Measurements from ENCODE around the gene MAP7D1.

MAP7D1 gene
- total RNA-seq = 148 to 333 (median 258) reads per million in 4 experiments

DNA sequence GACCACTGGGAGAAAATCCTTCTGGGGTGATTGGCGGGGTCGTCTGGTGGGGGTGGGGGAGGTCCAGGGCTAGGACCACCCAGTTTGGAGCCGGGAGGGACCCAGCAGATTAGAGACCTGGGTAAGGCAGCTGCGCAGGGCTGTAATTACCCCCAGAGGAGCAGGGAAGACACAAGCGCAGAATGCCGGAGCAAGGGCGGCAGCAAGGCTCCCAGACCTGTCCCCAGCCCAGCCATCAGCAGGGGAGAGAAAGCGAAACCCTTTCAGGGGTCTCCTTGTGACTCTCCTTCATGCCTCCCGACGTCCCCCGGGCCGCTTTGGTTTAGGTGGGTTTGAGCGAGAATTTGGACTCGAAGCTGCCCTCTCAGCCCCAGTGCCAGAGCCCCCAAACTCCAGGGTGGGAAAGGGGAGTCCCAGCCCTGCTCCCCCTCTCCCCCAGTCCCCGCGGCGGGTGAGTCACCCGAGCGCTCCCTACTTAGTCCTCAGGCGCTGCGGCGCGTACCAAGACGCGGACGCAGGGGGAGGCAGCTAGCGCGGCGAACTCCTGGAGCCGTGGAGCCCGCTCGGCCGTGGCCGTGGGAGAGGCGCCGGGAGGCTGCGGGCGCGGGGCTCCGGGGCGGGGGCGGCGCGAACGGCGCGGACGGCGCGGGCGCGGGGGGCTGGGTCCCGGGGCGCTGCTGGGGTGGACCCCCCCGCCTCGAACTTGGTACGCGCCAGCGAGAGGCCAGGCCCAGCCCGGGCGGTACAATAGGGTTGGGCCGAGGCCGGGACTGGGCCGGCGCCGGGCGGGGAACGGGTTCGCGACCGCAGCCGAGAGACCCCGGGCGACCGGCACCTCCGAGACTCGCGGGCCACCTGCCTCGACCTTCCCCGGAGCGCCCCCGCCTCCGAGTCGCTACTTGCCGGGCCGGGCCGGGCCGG, at the start of gene MAP7D1:
TSS of gene MAP7D1 (plus strand) at position 753 of the 921 bp plus-strand sequence. CDS start 258 bp downstream, outside the sequence.
- DNase-seq = peak; percentile 78

DNA sequence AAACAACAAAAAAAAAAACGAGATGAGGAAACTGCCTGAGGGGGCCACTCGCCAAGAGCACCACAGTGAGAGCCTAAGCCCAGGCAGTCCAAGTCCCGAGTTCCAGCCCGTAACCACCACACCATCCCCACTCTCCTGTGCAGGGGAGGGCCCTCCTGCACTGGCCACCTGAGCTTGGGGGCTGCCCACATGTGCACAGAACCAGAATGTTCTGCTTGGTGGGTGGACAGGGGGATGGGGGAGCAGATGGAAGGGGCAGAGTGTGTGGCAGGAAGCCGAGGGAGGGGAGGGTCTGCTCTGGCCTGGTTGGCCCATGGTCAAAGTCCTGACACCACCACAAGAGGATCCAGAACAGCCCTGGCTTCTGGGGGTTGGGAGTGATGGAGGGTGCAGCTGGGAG, 49.7 kb upstream of the MAP7D1 start:
- DNase-seq = no peak

DNA sequence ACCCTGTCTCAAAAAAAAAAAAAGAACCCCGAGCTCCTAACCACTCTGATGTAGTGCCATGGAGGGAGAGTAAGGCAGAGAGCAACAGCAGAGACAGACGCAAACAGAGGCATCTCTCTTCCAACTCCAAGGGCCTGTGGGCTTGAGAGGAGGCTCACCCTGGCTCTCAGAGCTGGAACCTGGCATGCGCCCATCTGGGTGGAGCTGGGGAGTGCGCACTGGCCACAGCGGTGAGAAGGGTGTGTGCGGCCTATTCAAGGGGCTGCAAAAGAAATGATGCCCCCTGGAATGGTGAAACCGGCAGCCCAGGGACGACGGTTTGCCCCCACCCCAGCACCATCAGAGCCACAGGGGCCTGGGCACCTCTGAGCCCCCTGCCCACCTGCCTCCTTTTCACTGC, 48.6 kb upstream of the MAP7D1 start:
- no peak for DNase-seq

DNA sequence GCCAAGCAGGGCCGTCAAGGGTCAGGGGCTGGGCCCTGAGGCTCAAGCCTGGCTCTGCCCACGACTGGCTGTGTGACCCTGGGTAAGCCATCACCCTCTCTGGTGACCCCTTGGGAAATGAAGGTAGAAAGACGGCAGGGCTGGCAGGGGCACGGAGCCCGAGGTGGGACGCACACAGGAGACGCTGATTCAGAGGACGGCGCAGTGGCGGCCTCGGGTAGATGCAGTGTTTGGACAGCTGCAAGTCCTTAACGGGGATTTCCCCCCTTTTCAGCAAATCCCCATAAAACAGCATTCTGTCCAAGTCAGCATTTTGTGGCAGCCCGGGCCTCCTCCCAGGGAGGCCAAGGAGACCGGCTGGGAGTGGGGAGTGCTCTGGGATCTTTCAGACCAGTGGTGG, 47.6 kb upstream of the MAP7D1 start:
- no peak for DNase-seq

DNA sequence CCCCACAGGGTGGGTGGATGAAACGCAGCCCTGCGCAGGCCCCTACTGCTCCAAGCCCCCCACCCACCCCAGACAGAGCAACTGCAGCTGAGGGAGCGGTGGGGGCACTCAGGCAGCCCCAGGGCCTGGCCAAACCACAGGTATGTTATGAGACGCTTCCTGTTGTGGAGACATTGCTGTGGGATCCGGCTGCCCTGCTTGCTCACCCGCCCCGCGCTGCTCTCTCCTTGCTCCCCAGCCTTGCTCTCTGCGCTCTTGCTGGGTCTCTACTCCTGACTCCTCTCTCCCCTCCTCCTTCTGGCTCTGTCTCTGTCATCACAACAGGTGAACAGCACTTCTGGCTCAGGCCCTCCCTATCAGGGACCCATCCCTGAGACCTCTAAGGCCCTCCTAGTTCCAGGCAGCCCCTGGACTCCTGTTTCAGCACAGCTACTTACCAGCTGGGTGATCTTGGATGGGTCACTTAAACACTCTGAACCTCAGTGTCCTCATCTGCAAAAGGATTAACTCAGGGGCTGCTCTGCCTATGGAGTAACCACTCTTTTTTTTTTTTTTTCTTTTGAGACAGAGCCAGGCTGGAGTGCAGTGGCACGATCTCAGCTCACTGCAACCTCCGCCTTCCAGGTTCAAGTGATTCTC, 46.8 kb upstream of the MAP7D1 start:
- DNase-seq = no peak

- no peak for DNase-seq
Measured at GRCh38 chr1:36111151-36111550, 44.8 kb upstream of the MAP7D1 start.

GRCh38 chr1:36112823-36113222, 43.1 kb upstream of the MAP7D1 start:
- DNase-seq = no peak

- no peak for DNase-seq
Measured at GRCh38 chr1:36114371-36114770, 41.6 kb upstream of the MAP7D1 start.

- no peak for DNase-seq
Measured at GRCh38 chr1:36115200-36115669, 40.7 kb upstream of the MAP7D1 start.

- no peak for DNase-seq
Measured at GRCh38 chr1:36115931-36116330, 40.0 kb upstream of the MAP7D1 start.

DNA sequence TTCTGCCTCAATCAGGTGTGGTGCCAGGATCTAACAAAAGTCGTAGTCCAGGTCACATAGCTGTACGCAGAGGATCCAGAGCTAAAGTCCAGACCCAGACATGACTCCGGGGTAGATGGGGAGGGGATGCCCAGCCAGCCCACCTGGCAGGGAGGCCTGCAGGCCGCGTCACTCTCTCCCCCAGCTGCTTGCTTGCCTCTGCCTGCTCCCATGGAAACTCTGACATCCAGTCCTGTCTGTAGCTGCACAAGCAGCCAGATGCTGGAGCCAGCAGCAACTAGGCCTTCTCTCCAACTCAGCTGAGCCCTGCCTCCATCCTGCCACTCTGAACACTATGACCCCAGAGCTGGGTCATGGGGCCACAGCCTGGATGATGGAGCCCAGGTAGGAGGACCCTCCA, 39.1 kb upstream of the MAP7D1 start:
- DNase-seq = no peak

- DNase-seq = no peak
Measured at GRCh38 chr1:36118447-36119204, 37.3 kb upstream of the MAP7D1 start.

GRCh38 chr1:36119456-36119855, 36.5 kb upstream of the MAP7D1 start:
- DNase-seq = no peak

- DNase-seq = no peak
Measured at GRCh38 chr1:36122062-36123030, 33.6 kb upstream of the MAP7D1 start.

GRCh38 chr1:36123356-36123755, 32.6 kb upstream of the MAP7D1 start:
- DNase-seq = no peak

GRCh38 chr1:36124404-36125128, 31.4 kb upstream of the MAP7D1 start:
- DNase-seq = no peak

GRCh38 chr1:36125129-36125991, 30.6 kb upstream of the MAP7D1 start, which contains the start of gene COL8A2:
Gene COL8A2 (minus strand): TSS chr1:36125222. CDS start chr1:36100242, 24,980 bp downstream.
- no peak for DNase-seq

DNA sequence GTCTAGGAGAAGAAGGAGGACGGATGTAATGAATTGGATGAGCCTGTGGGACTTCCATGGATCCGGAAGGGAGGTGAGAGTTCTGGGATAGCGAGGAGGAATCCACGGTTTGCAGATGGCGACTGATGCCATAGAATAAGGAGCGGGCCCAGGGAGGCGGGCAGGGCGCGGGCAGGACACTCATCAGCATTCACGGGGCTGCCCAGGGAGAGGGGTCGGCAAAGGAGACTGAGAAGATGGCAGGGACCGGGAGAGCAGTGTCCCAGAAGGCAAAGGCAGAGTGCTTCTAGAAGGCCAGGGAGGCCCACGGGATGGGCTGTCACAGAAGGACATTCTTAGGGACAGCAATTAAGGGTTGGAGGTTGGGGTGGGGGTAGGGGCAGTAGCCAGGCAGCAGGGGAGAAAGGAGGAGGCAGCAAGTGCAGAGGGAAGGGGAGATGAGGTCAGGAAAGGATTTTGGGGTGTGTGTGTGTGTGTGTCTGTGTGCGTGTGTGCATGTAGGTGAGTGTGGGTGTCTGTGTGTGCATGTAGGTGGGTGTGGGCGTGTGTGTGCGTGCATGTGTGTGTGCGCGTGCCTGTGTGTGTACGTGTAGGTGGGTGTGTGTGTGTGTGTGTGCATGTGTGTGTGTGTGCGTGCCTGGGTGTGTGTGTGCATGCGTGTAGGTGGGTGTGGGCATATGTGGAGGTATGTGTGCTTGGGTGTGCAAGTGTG, 29.8 kb upstream of the MAP7D1 start:
- no peak for DNase-seq

DNA sequence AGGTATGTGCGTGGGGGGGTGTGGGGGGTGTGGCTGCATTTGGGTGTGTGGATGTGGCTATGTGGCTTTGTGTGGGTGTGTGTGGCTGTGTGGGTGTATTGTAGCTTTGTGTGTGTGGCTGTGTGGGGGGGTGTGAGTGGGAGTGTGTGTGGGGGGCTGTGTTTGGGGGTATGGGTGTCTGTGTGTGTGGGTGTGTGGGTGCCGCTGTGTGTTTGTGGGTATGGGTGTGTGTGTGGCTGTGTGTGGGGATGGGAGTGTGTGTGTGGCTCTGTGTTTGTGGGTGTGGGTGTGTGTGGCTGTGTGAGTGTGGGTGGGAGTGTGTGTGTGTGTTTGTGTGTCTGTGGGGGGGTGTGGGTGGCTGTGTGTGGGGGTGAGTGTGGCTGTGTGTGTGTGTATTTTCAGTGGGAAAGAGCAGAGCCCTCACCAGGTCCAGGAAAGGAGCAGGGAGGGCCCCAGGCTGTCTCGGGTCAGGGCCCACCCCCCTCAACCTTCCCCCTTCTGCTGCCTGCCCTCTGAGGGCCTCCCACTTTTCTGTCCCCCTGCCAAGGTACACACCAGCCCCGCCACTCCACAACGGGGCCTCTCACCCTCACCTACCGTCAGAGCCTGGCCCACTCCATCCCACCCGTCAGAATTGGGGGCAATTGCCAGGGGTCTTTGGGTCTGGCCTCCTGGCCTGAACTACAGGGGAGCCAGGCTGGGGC, 29.0 kb upstream of the MAP7D1 start:
- no peak for DNase-seq

Data from effector CD8-positive, alpha-beta T cell (primary cell).